Ovary (tissue), 9 donors: ENCODE measurements around the gene CSNK1E. TPM values are rescaled to one million over a fixed set of nuclear protein-coding genes. Genes with fewer than 3 reads are reported as not detected.

Experiments used
- DNase-seq, 5 donors: peaks; one replicate each; pipeline ENCODE4 v3.0.0-alpha.2; 2019 to 2020
- H3K27ac ChIP-seq, 2 donors: fragments of 200-600 bp; one replicate each; pipeline versions ENCODE4 v1.5.1 to v1.8.0; 2019 to 2022
- H3K27me3 ChIP-seq: fragments of 200-600 bp; one replicate; pipeline ENCODE4 v1.8.0; 2022
- H3K36me3 ChIP-seq: fragments of 200-600 bp; sonication (generic); one replicate; pipeline ENCODE4 v1.5.1; 2019
- H3K4me1 ChIP-seq: one replicate; pipeline ENCODE4 v1.8.1; 2013; ENCODE audit warnings: mild to moderate bottlenecking, moderate library complexity; ENCODE audit not compliant: insufficient read depth
- H3K4me3 ChIP-seq: fragments of 200-600 bp; sonication (generic); one replicate; pipeline ENCODE4 v1.5.1; 2017
- H3K9me3 ChIP-seq, 2 donors: fragments of 200-600 bp in 1 of 2; sonication (generic) in 1 of 2; one replicate each; pipeline versions ENCODE4 v1.5.1 to v1.8.1; 2013 to 2019; ENCODE audit warnings: mild to moderate bottlenecking in 1 of 2, moderate library complexity in 1 of 2
- EP300 ChIP-seq: sonication (generic); formaldehyde crosslinking; IDR thresholded peaks from one replicate; pipeline ENCODE4 v1.6.1; 2017; ENCODE audit warnings: antibody characterized with exemption
- POLR2A ChIP-seq: fragments of 450-650 bp; IDR thresholded peaks from one replicate; pipeline ENCODE4 v1.6.1; 2017; ENCODE audit warnings: antibody characterized with exemption, mild to moderate bottlenecking, moderate library complexity
- WGBS, 3 donors: extraction: QIAGEN DNeasy Blood & Tissue Kit in 1 of 3; methylation state at CpG; one replicate each; pipeline versions ENCODE4 v1.1.5 to v1.1.7; 2013 to 2017; 5-methylcytosine and 5-hydroxymethylcytosine counted together
- intact Hi-C, 4 donors: fragments of 100-400 bp; cut with DNase I; formaldehyde crosslinking; loops; one replicate each; pipeline versions ENCODE4 v1.11.0 to v1.15.1; 2022 to 2023
- polyA plus RNA-seq, 2 donors: library from polyadenylated mRNA; stranded (reverse); fragments of 200-250 nt in 1 of 2; fragments of 350-450 nt in 1 of 2; fragmentation: Illumina TruSeq in 1 of 2; extraction: RNeasy Lipid Tissue Mini Kit (QIAGEN cat#74804) in 1 of 2; gene quantifications; one replicate each; pipeline ENCODE4 v1.2.3, GENCODE V29; 2013 to 2014
- total RNA-seq, 7 donors: library from RNA; depleted of rRNA in 2 of 7; stranded (reverse); fragments of >200 nt in 2 of 7; fragmentation: NEBNext Ultra II Directional in 3 of 7; extraction: Animal tissue kit (Norgen Biotek cat#: 25700) in 3 of 7; gene quantifications; one replicate each; pipeline versions ENCODE4 v1.1.0 to v1.2.4, GENCODE V29; 2016 to 2023
- TF ChIP-seq, protein P1 (sequence below), 3 donors: fragments of 450-650 bp in 2 of 3; fragments of 200-600 bp in 1 of 3; IDR thresholded peaks; one replicate each; pipeline versions ENCODE4 v1.5.1 to v1.8.0; 2016 to 2022; ENCODE audit warnings: antibody characterized with exemption in 3 of 3, mild to moderate bottlenecking in 1 of 3
- donor health status: DM: no; HTN: no; CAD: no; lungs with moderate emphysema.
- donor health status: DM: no; HTN: no; CAD: no.
- donor health status: Bipolar disorder and iron deficiency.
- donor health status: DM: yes; HTN: yes; CAD: no.
- donor health status: DM: no; HTN: no; CAD: no.
- donor health status: DM: yes; HTN: yes; CAD: no.

CSNK1E gene
- total and polyA plus RNA-seq, 9 donors: 61.4 to 161 (median 105) TPM

DNA sequence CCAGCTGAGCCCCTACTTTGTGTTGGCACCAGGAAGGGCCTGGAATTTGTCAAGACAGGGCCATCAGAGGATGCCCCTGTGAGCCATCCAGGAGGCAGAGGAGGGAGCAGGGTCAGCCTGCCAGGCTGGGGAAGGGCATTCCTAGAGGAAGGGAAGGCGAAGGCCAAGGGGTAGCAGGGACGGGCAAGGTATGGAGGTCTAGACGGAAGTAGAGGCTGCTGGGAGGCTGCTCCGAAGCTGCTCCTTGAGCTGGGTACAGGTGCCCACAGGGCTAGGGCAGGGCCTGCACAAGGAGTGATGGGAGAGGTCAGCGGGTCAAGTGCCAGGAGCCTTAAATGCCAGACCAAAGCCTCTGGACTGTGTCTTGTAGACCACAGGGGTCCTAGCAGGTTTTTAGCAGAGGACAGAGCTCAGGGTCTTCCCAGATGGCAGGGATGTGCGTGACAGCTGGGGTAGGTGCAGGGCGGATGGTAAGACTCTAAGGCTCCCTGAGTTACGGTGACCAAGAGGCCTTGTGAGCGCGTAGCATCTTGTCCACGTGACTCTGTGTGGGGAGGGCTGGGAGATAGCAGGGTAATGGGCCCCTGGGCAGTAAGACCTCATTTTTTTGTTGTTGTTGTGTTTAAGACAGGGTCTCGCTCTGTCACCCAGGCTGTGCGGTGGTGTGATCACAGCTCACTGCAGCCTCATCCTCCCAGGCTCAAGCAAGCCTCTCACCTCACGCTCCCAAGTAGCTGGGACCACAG, 31.7 kb upstream of the CSNK1E start:
- intact Hi-C loops: loop anchor here in 1 of 4 donors (10.0 kb wide), 1 partner anchor 284 kb away; no protein-coding TSS in a partner anchor
- 63 to 71% (median 67%) methylated on average over 14 of the region's 14 CpGs for WGBS, 3 donors

DNA sequence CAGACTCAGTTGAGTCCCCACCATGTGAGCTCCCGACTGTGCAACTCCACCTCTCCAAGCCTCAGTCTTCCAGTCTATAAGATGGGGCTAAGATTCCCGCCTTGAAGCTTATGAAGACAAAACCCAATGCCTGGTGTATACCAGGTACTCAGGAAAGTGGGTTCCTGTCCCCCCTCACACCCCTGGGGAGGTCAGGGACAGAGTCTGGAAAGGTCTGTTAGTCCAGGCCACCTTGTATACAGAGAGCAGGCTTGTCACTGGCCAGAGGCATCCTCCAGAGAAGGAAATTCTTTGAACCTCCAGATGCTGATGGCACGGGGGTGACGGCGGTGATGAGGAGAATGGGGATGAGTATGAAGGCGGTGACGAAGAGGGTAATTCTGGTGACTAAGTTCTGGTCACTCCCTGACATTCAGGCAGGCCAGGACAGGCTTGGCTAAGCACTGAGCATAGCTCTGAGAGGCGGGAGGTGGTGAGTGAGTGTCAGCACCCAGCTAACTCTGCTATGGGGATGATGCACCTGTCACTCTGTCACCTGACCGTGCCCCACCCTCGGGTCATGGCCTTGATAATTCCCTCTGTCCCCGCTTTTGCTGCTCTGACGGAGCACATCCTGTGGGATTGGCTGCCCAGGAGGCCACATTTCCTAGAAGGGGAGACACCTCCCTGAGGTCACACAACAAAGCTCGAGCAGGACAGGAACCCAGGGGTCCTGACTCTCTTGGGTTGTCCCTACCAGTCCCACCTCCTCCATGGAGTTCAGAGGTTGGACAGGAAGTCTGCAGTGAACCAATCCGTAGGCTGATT, 30.9 kb upstream of the CSNK1E start:
- 62 to 72% (median 71%) methylated on average over 14 of the region's 14 CpGs for WGBS, 3 donors
- Histone ChIP-seq H3K27ac (no peak overlapping the region), H3K4me3 (no peak overlapping the region), H3K4me1 (no peaks in the 10 kb centered on the region), H3K27me3 (no peaks in the 10 kb centered on the region), H3K36me3 (no peaks in the 10 kb centered on the region), H3K9me3 (no peaks in the 10 kb centered on the region)
- intact Hi-C loops: loop anchor here in 1 of 4 donors (10.0 kb wide), 1 partner anchor 283 kb away; no protein-coding TSS in a partner anchor
- TF ChIP-seq POLR2A (no peak), EP300 (no peak)
- TF ChIP-seq, protein P1, sequence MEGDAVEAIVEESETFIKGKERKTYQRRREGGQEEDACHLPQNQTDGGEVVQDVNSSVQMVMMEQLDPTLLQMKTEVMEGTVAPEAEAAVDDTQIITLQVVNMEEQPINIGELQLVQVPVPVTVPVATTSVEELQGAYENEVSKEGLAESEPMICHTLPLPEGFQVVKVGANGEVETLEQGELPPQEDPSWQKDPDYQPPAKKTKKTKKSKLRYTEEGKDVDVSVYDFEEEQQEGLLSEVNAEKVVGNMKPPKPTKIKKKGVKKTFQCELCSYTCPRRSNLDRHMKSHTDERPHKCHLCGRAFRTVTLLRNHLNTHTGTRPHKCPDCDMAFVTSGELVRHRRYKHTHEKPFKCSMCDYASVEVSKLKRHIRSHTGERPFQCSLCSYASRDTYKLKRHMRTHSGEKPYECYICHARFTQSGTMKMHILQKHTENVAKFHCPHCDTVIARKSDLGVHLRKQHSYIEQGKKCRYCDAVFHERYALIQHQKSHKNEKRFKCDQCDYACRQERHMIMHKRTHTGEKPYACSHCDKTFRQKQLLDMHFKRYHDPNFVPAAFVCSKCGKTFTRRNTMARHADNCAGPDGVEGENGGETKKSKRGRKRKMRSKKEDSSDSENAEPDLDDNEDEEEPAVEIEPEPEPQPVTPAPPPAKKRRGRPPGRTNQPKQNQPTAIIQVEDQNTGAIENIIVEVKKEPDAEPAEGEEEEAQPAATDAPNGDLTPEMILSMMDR (IDR thresholded peaks at IDR 0.05): no peak
- DNase-seq: peak in 1 of 5 donors; percentile 19

More for the DNA sequence above, 31.7 kb upstream of the CSNK1E start:
- Histone ChIP-seq H3K9me3 (no peaks in the 10 kb centered on the region), H3K27me3 (no peaks in the 10 kb centered on the region), H3K36me3 (no peaks in the 10 kb centered on the region), H3K4me1 (no peaks in the 10 kb centered on the region), H3K27ac (no peak overlapping the region), H3K4me3 (no peak overlapping the region)
- peak in 1 of 5 donors; percentile 29 for DNase-seq
- TF ChIP-seq EP300 (no peak), POLR2A (no peak)
- TF ChIP-seq, protein P1 (IDR thresholded peaks at IDR 0.05): no peak

DNA sequence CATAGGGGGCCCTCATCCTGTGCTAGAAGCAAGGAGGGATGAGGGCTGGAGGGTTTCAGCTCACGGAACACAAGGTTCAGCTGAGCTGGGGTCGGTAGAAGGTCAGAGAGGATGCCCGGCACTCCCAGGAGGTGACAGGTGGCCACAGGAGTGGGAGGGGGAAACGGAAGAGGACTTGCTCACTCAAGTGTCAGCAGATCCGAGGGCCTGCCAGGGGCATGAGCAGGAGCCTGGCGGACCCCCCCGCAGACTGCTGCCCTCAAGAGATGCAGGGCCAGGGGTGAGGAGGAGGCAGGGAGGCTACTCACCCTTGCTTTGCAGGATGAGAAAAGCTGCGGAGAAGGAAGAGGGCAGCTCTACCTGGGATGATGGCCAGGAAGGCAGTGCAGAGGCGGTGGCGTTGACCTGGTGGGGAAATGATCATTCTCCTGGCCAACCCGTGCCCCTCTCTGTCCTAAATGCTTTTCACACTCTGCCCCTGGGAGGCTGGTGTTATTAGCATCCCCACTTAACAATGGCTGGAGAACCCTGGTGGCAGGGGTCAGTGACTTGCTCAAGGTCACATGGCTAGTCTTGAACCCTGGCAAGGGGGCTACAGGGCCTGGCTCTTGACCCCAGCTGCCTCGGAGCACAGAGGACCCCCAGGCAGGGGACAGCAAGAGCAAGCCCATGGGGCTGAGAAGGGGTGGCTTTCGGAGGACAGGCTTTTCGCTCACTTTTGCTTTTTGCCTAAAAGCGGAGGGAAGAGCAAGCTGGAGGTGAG, 30.1 kb upstream of the CSNK1E start:
- no peaks in the 10 kb centered on the region for H3K9me3 ChIP-seq
- TF ChIP-seq, protein P1 (IDR thresholded peaks at IDR 0.05): no peak
- TF ChIP-seq POLR2A (no peak), EP300 (no peak)
- H3K4me1 ChIP-seq: no peaks in the 10 kb centered on the region
- no peak overlapping the region for H3K4me3 ChIP-seq
- DNase-seq: peak in 1 of 5 donors; percentile 26
- H3K27me3 ChIP-seq: no peaks in the 10 kb centered on the region
- H3K27ac ChIP-seq: no peak overlapping the region
- intact Hi-C loops: loop anchor here in 1 of 4 donors (10.0 kb wide), 1 partner anchor 283 kb away; no protein-coding TSS in a partner anchor
- H3K36me3 ChIP-seq: no peaks in the 10 kb centered on the region
- 36 to 52% (median 49%) methylated on average over 14 to 15 of the region's 15 CpGs for WGBS, 3 donors

DNA sequence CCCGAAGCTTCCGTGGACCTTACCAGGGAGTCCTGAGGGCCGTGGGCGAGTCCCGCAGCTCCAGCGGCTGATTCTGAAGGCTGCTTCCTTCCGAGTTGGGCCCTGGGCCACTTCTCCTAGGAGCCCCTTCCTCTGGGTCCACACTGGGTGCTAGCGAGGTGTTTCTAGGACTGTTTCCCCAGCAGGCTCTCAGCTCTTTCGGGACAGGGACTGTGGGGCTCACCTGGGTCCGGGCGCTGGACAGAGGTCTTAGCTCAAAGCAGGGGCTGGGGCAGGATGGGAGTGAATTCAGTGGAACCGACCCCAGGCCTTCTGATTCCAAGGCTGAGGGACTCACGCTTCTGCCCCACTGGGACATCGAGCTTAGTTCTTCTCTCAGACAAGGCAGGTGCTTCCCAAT, 29.3 kb upstream of the CSNK1E start:
- TF ChIP-seq EP300: no peak
- TF ChIP-seq, protein P1 (IDR thresholded peaks at IDR 0.05): no peak
- no peak for TF ChIP-seq POLR2A
- no peaks in the 10 kb centered on the region for H3K36me3 ChIP-seq
- no peak overlapping the region for H3K4me3 ChIP-seq
- no peaks in the 10 kb centered on the region for H3K9me3 ChIP-seq
- no peak overlapping the region for H3K27ac ChIP-seq
- DNase-seq: peak in 1 of 5 donors; percentile 21
- 63 to 73% (median 65%) methylated on average over 14 of the region's 14 CpGs for WGBS, 3 donors
- H3K4me1 ChIP-seq: no peaks in the 10 kb centered on the region
- H3K27me3 ChIP-seq: no peaks in the 10 kb centered on the region
- intact Hi-C loops: loop anchor here in 1 of 4 donors (10.0 kb wide), 1 partner anchor 282 kb away; no protein-coding TSS in a partner anchor
